Measurements from ENCODE around the gene KRTAP9-2.
"Not testable (repeated sequence)": the region's sequence is repeated elsewhere in the genome, so short reads cannot be mapped to it uniquely, and the experiment has no call there.

Gene KRTAP9-2

GRCh38 chr17:41215681-41216080, 10.8 kb upstream of the KRTAP9-2 start:
- no peak for DNase-seq (ENCODE audit: low read depth)
- no peak overlapping the region for H3K4me3 ChIP-seq (ENCODE audit: low read depth, low read length)
- no peak for TF ChIP-seq CTCF (IDR thresholded peaks at IDR 0.05; ENCODE audit: insufficient read depth, low read depth, low read length, missing control alignments)

GRCh38 chr17:41223821-41224220, 2.6 kb upstream of the KRTAP9-2 start:
- no peak for DNase-seq (ENCODE audit: low read depth)
- TF ChIP-seq CTCF (IDR thresholded peaks at IDR 0.05; ENCODE audit: insufficient read depth, low read depth, low read length, missing control alignments), result no peak
- H3K4me3 ChIP-seq (ENCODE audit: low read depth, low read length), result no peak overlapping the region

- no peak for DNase-seq (ENCODE audit: low read depth)
- H3K4me3 ChIP-seq (ENCODE audit: low read depth, low read length), result no peak overlapping the region
- no peak for TF ChIP-seq CTCF (IDR thresholded peaks at IDR 0.05; ENCODE audit: insufficient read depth, low read depth, low read length, missing control alignments)
Observed at GRCh38 chr17:41226051-41226450, 397 bp upstream of the KRTAP9-2 start.

GRCh38 chr17:41230094-41230493, 3.6 kb downstream of the KRTAP9-2 start:
- no peak for TF ChIP-seq CTCF (IDR thresholded peaks at IDR 0.05; ENCODE audit: insufficient read depth, low read depth, low read length, missing control alignments)

GRCh38 chr17:41231731-41232130, 5.3 kb downstream of the KRTAP9-2 start:
- TF ChIP-seq CTCF (IDR thresholded peaks at IDR 0.05; ENCODE audit: insufficient read depth, low read depth, low read length, missing control alignments), result no peak
- no peak overlapping the region for H3K4me3 ChIP-seq (ENCODE audit: low read depth, low read length)
- DNase-seq (ENCODE audit: low read depth), result no peak

More at GRCh38 chr17:41230094-41230493, 3.6 kb downstream of the KRTAP9-2 start:
- no peak overlapping the region for H3K4me3 ChIP-seq (ENCODE audit: low read depth, low read length)
- no peak for DNase-seq (ENCODE audit: low read depth)

- H3K4me3 ChIP-seq (ENCODE audit: low read depth, low read length); DNase-seq (ENCODE audit: low read depth): not testable (repeated sequence)
Observed at GRCh38 chr17:41232399-41233105, 6.1 kb downstream of the KRTAP9-2 start, which contains the start of gene KRTAP9-3. Gene KRTAP9-3 (plus strand): TSS chr17:41232449. CDS start chr17:41232502, 53 bp downstream.

- not testable (repeated sequence) for H3K4me3 ChIP-seq (ENCODE audit: low read depth, low read length); DNase-seq (ENCODE audit: low read depth)
Observed at GRCh38 chr17:41237116-41237515, 10.7 kb downstream of the KRTAP9-2 start.

- not testable (repeated sequence) for DNase-seq (ENCODE audit: low read depth); H3K4me3 ChIP-seq (ENCODE audit: low read depth, low read length)
Observed at GRCh38 chr17:41237949-41238437, 11.5 kb downstream of the KRTAP9-2 start, which contains the start of gene KRTAP9-8. Gene KRTAP9-8 (plus strand): TSS chr17:41237999. CDS start chr17:41238052, 53 bp downstream.

- DNase-seq (ENCODE audit: low read depth), result not testable (repeated sequence)
Observed at GRCh38 chr17:41246995-41247787, 20.7 kb downstream of the KRTAP9-2 start.

GRCh38 chr17:41249637-41250240, 23.3 kb downstream of the KRTAP9-2 start, which contains the start of gene KRTAP9-4:
Gene KRTAP9-4 (plus strand): TSS chr17:41249687. CDS start chr17:41249721, 34 bp downstream.
- DNase-seq (ENCODE audit: low read depth); H3K4me3 ChIP-seq (ENCODE audit: low read depth, low read length): not testable (repeated sequence)

More at GRCh38 chr17:41246995-41247787, 20.7 kb downstream of the KRTAP9-2 start:
- H3K4me3 ChIP-seq (ENCODE audit: low read depth, low read length), result not testable (repeated sequence)
